HepG2 (cell line): ENCODE results near the gene RHOG. TPM values are rescaled to one million over a fixed set of nuclear protein-coding genes. Genes with fewer than 3 reads are reported as not detected.

Source experiments
- ATAC-seq: fragments of 200-7000 bp; cut with Tn5 transposase; 3 replicates; pipeline ENCODE4 v1.9.1; 2020; ENCODE audit warnings: mild to moderate bottlenecking, moderate library complexity
- BruUV-seq: library from RNA; stranded (reverse); fragments of 400-500 nt; replicated peaks from 2 replicates; lab custom pipeline; 2021; lab: Mats Ljungman, UMichigan
- CTCF ChIA-PET: fragments of 300-600 bp; formaldehyde crosslinking; extraction: SDS; loops from one replicate; lab custom pipeline; 2021; ENCODE audit warnings: low total read pairs, inconsistent platforms, low intra/inter-chr PET ratio; lab: Yijun Ruan, JAX
- POLR2A ChIA-PET: fragments of 350-600 bp; sonication (Branson Sonifier 250); formaldehyde crosslinking; loops from one replicate; lab custom pipeline; 2020; ENCODE audit warnings: antibody characterized with exemption, inconsistent platforms; lab: Yijun Ruan, JAX
- DNase-seq: peaks from one replicate; pipeline ENCODE4 v3.0.0-alpha.2; 2015; ENCODE audit warnings: low spot score
- FAIRE-seq: peaks from 3 replicates; lab custom pipeline; 2011; peaks lifted over from hg19 to GRCh38; lab: Jason Lieb, UNC
- H2AFZ ChIP-seq: one replicate; pipeline ENCODE4 v1.6.1; 2011; ENCODE audit warnings: low read length, inconsistent platforms
- H3K27ac ChIP-seq: fragments of 300-600 bp; 3 replicates; pipeline ENCODE4 v1.8.0; 2011; ENCODE audit warnings: mixed run types, mild to moderate bottlenecking, mixed read lengths, low read length, inconsistent platforms; ENCODE audit not compliant: insufficient read depth; ENCODE audit errors: extremely low read length
- H3K27me3 ChIP-seq, 2 experiments: fragments of 200-600 bp in 1 of 2; 2 replicates in 1 of 2; 3 replicates in 1 of 2; pipeline versions ENCODE4 v1.6.0 to v1.8.0; 2011; ENCODE audit warnings: low read length in 2 of 2, mild to moderate bottlenecking in 2 of 2, moderate library complexity in 2 of 2, inconsistent platforms in 1 of 2; ENCODE audit not compliant: insufficient read depth in 2 of 2, control insufficient read depth in 1 of 2
- H3K36me3 ChIP-seq, 2 experiments: fragments of 200-600 bp in 1 of 2; replicated peaks in 1 of 2; 2 replicates in 1 of 2; 3 replicates in 1 of 2; pipeline versions ENCODE4 v1.5.1 to v1.8.0; 2011; ENCODE audit warnings: low read length in 2 of 2, inconsistent platforms in 1 of 2; ENCODE audit not compliant: insufficient read depth in 2 of 2, control insufficient read depth in 1 of 2
- H3K4me1 ChIP-seq: 2 replicates; pipeline ENCODE4 v1.5.1; 2012; ENCODE audit warnings: low read length, inconsistent platforms; ENCODE audit not compliant: insufficient read depth
- H3K4me2 ChIP-seq: 2 replicates; pipeline ENCODE4 v1.6.0; 2011; ENCODE audit warnings: low read depth, low read length, inconsistent platforms
- H3K4me3 ChIP-seq, 3 experiments: fragments of 200-600 bp in 1 of 3; sonication (generic), shearing (Covaris generic) in 1 of 3; replicated peaks in 1 of 3; 2 replicates each; pipeline ENCODE4 v1.5.1; 2011 to 2016; ENCODE audit warnings: low read length in 3 of 3, inconsistent platforms in 2 of 3, low read depth in 2 of 3, mild to moderate bottlenecking in 2 of 3, control low read depth in 1 of 3, mixed read lengths in 1 of 3; ENCODE audit not compliant: insufficient read depth in 1 of 3
- H3K79me2 ChIP-seq: one replicate; pipeline ENCODE4 v1.6.1; 2011; ENCODE audit warnings: low read length, inconsistent platforms; ENCODE audit not compliant: insufficient read depth
- H3K9ac ChIP-seq: 2 replicates; pipeline ENCODE4 v1.6.0; 2011; ENCODE audit warnings: mild to moderate bottlenecking, low read depth, low read length, inconsistent platforms; ENCODE audit not compliant: insufficient read depth
- H3K9me3 ChIP-seq: 2 replicates; pipeline ENCODE4 v1.5.1; 2012; ENCODE audit warnings: mild to moderate bottlenecking, low read length
- H4K20me1 ChIP-seq: 2 replicates; pipeline ENCODE4 v1.6.0; 2011; ENCODE audit warnings: inconsistent platforms, mild to moderate bottlenecking, low read length, moderate library complexity; ENCODE audit not compliant: insufficient read depth
- AFF4 ChIP-seq: sonication (generic); formaldehyde crosslinking; IDR thresholded peaks from 2 replicates; pipeline ENCODE4 v1.4.0; 2020; ENCODE audit warnings: missing genetic modification reagents
- AGO2 ChIP-seq: fragments of 200-400 bp; formaldehyde crosslinking; optimal IDR thresholded peaks from 2 replicates; pipeline ENCODE3; 2017; ENCODE audit warnings: mild to moderate bottlenecking, low read depth, low read length, moderate library complexity
- ATAD3A ChIP-seq: sonication (generic); formaldehyde crosslinking; IDR thresholded peaks from 2 replicates; pipeline ENCODE4 v1.4.0; 2020; ENCODE audit warnings: missing genetic modification reagents
- E2F5 ChIP-seq: sonication (generic); formaldehyde crosslinking; conservative IDR thresholded peaks from 2 replicates; pipeline ENCODE4 v1.4.0; 2020; ENCODE audit warnings: missing genetic modification reagents
- FOXK2 ChIP-seq: fragments of 450-650 bp; IDR thresholded peaks from 2 replicates; pipeline ENCODE4 v1.6.1; 2016
- HDAC6 ChIP-seq: fragments of 200-600 bp; sonication (generic); IDR thresholded peaks from 2 replicates; pipeline ENCODE4 v1.7.0; 2017; ENCODE audit warnings: mild to moderate bottlenecking, antibody characterized with exemption, low read length, low read depth
- PREB ChIP-seq: sonication (generic); formaldehyde crosslinking; IDR thresholded peaks from 2 replicates; pipeline ENCODE4 v1.4.0; 2020; ENCODE audit warnings: missing genetic modification reagents
- RNF2 ChIP-seq: fragments of 450-650 bp; conservative IDR thresholded peaks from 2 replicates; pipeline ENCODE4 v1.6.1; 2016; ENCODE audit warnings: low read depth
- TBX3 ChIP-seq: fragments of 450-650 bp; IDR thresholded peaks from 2 replicates; pipeline ENCODE4 v1.6.1; 2017; ENCODE audit warnings: antibody characterized with exemption, mild to moderate bottlenecking, inconsistent platforms, borderline replicate concordance
- YEATS4 ChIP-seq: sonication (generic); formaldehyde crosslinking; IDR thresholded peaks from 2 replicates; pipeline ENCODE4 v1.4.0; 2020; ENCODE audit warnings: missing genetic modification reagents, borderline replicate concordance
- ZBTB10 ChIP-seq: sonication (generic); formaldehyde crosslinking; IDR thresholded peaks from 2 replicates; pipeline ENCODE4 v1.4.0; 2020; ENCODE audit warnings: missing genetic modification reagents, borderline replicate concordance
- ZNF256 ChIP-seq: sonication (generic); formaldehyde crosslinking; conservative IDR thresholded peaks from 2 replicates; pipeline ENCODE4 v1.4.0; 2020; ENCODE audit warnings: missing genetic modification reagents
- ZNF615 ChIP-seq: sonication (generic); formaldehyde crosslinking; IDR thresholded peaks from 2 replicates; pipeline ENCODE4 v1.5.0; 2020; ENCODE audit warnings: mild to moderate bottlenecking, missing genetic modification reagents, borderline replicate concordance
- ZNF674 ChIP-seq: sonication (generic); formaldehyde crosslinking; IDR thresholded peaks from 2 replicates; pipeline ENCODE4 v1.5.0; 2020; ENCODE audit warnings: low read depth, mild to moderate bottlenecking, missing genetic modification reagents
- ZNF7 ChIP-seq: IDR thresholded peaks from 2 replicates; pipeline ENCODE4 v1.6.1; 2016; ENCODE audit warnings: missing biosample characterization, missing genetic modification reagents
- ZNF816 ChIP-seq: sonication (generic); formaldehyde crosslinking; IDR thresholded peaks from 2 replicates; pipeline ENCODE4 v1.8.0; 2022; ENCODE audit warnings: missing genetic modification reagents, mild to moderate bottlenecking, borderline replicate concordance
- ZNF878 ChIP-seq: sonication (generic); formaldehyde crosslinking; IDR thresholded peaks from 2 replicates; pipeline ENCODE4 v1.8.1; 2023; ENCODE audit warnings: mild to moderate bottlenecking, missing genetic modification reagents, moderate library complexity
- WGBS: methylation state at CpG from one replicate; pipeline ENCODE4 v1.1.6; 2017; ENCODE audit warnings: low lambda C conversion rate; 5-methylcytosine and 5-hydroxymethylcytosine counted together
- in situ Hi-C: cut with HindIII; loops from 2 replicates; pipeline ENCODE4 v1.10.0; 2017; ENCODE audit warnings: low pct_unique_long_range_greater_than_20kb; ENCODE audit not compliant: extremely low pct_ligation_motif_present
- intact Hi-C: fragments of 100-400 bp; cut with micrococcal nuclease; formaldehyde crosslinking; loops from one replicate; pipeline ENCODE4 v1.10.0; 2022; ENCODE audit not compliant: unreplicated experiment
- polyA plus RNA-seq, 8 experiments: library from polyadenylated mRNA; depleted of rRNA in 3 of 8; stranded (reverse) in 7 of 8; unstranded in 1 of 8; fragments of >200 nt; fragmentation: Illumina TruSeq in 4 of 8; extraction: Trizol in 4 of 8; gene quantifications; 2 replicates each; pipeline versions ENCODE4 v1.2.1 to v1.2.3, GENCODE V29; 2011 to 2016; ENCODE audit warnings: low read depth in 4 of 8, missing spikeins in 1 of 8, mixed read lengths in 1 of 8; ENCODE audit not compliant: insufficient read depth in 1 of 8
- total RNA-seq, 5 experiments: library from RNA; depleted of rRNA; stranded (reverse); fragments of >200 nt; fragmentation: Illumina TruSeq; extraction: Trizol; gene quantifications; 2 replicates each; pipeline ENCODE4 v1.2.3, GENCODE V29; 2016; ENCODE audit warnings: low read depth in 1 of 5

RHOG gene
- total and polyA plus RNA-seq, 2 of the 13 experiments (the other 11 are each of a cell fraction or from before 2014, with no cell fraction given), result 7.7 to 23.4 TPM

GRCh38 chr11:3796801-3797328, 43.9 kb downstream of the RHOG start:
- Histone ChIP-seq H3K27ac (peak overlapping the region; percentile 88), H3K27me3 (no peaks in the 10 kb centered on the region; a peak in 1 of 5 replicates), H2AFZ (no peak overlapping the region), H3K4me2 (peak overlapping the region; percentile 85), H3K36me3 (peaks cover 3 to 16% of the 10 kb centered on the region in 2 experiments; a peak in 4 of 5 replicates), H3K9me3 (no peaks in the 10 kb centered on the region), H3K9ac (peak overlapping the region; percentile 97), H3K4me3 (peak overlapping the region; percentile 87 to 98 (median 96)), H3K4me1 (peaks cover 33% of the 10 kb centered on the region), H4K20me1 (peaks cover 18% of the 10 kb centered on the region), H3K79me2 (peaks cover 51% of the 10 kb centered on the region)
- peak; percentile 27 for DNase-seq
- 0% methylated on average over 10 of the region's 26 CpGs for WGBS
- FAIRE-seq, result no peak
- CTCF ChIA-PET, result no interaction called here
- in situ Hi-C loops (no loop called here), intact Hi-C loops (no loop called here)
- BruUV-seq, result no TSS peak
- ATAC-seq, result peak; percentile 72
- POLR2A ChIA-PET, result interaction anchor here (1.8 kb wide), 1 partner anchor 12 kb away, joined by 5 read pairs; the partner anchor contains the start of gene PGAP2
- TF ChIP-seq ZNF674 (CRISPR knock-in tag), result no peak
- no peak for TF ChIP-seq ATAD3A (CRISPR knock-in tag)
- TF ChIP-seq HDAC6, result no peak
- TF ChIP-seq ZBTB10 (CRISPR knock-in tag), result no peak
- TF ChIP-seq YEATS4, result no peak
- no peak for TF ChIP-seq PREB (CRISPR knock-in tag)
- TF ChIP-seq ZNF878 (CRISPR knock-in tag), result no peak
- TF ChIP-seq ZNF615 (CRISPR knock-in tag), result no peak
- 0 out of 2 replicates have a peak, but pooled peaks have one; percentile 48 for TF ChIP-seq ZNF816 (CRISPR knock-in tag)
- 0 out of 2 replicates have a peak, but pooled peaks have one; percentile 34 for TF ChIP-seq RNF2
- TF ChIP-seq ZNF7 (CRISPR knock-in tag), result no peak
- TF ChIP-seq AGO2, result peak; percentile 83
- TF ChIP-seq E2F5 (CRISPR knock-in tag), result no peak
- no peak for TF ChIP-seq AFF4 (CRISPR knock-in tag)
- TF ChIP-seq FOXK2, result no peak
- TF ChIP-seq ZNF256 (CRISPR knock-in tag), result no peak
- TF ChIP-seq TBX3, result no peak
